NCI-H2196 (cell line): Measurements from ENCODE around the gene MUC6.

Source experiments
- DNase-seq: peaks from one replicate; lab custom pipeline; 2025; ENCODE audit not compliant: unreplicated experiment; lab: John Stamatoyannopoulos, UW

MUC6 gene, protein sequence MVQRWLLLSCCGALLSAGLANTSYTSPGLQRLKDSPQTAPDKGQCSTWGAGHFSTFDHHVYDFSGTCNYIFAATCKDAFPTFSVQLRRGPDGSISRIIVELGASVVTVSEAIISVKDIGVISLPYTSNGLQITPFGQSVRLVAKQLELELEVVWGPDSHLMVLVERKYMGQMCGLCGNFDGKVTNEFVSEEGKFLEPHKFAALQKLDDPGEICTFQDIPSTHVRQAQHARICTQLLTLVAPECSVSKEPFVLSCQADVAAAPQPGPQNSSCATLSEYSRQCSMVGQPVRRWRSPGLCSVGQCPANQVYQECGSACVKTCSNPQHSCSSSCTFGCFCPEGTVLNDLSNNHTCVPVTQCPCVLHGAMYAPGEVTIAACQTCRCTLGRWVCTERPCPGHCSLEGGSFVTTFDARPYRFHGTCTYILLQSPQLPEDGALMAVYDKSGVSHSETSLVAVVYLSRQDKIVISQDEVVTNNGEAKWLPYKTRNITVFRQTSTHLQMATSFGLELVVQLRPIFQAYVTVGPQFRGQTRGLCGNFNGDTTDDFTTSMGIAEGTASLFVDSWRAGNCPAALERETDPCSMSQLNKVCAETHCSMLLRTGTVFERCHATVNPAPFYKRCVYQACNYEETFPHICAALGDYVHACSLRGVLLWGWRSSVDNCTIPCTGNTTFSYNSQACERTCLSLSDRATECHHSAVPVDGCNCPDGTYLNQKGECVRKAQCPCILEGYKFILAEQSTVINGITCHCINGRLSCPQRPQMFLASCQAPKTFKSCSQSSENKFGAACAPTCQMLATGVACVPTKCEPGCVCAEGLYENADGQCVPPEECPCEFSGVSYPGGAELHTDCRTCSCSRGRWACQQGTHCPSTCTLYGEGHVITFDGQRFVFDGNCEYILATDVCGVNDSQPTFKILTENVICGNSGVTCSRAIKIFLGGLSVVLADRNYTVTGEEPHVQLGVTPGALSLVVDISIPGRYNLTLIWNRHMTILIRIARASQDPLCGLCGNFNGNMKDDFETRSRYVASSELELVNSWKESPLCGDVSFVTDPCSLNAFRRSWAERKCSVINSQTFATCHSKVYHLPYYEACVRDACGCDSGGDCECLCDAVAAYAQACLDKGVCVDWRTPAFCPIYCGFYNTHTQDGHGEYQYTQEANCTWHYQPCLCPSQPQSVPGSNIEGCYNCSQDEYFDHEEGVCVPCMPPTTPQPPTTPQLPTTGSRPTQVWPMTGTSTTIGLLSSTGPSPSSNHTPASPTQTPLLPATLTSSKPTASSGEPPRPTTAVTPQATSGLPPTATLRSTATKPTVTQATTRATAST (N-terminal part only)

DNA sequence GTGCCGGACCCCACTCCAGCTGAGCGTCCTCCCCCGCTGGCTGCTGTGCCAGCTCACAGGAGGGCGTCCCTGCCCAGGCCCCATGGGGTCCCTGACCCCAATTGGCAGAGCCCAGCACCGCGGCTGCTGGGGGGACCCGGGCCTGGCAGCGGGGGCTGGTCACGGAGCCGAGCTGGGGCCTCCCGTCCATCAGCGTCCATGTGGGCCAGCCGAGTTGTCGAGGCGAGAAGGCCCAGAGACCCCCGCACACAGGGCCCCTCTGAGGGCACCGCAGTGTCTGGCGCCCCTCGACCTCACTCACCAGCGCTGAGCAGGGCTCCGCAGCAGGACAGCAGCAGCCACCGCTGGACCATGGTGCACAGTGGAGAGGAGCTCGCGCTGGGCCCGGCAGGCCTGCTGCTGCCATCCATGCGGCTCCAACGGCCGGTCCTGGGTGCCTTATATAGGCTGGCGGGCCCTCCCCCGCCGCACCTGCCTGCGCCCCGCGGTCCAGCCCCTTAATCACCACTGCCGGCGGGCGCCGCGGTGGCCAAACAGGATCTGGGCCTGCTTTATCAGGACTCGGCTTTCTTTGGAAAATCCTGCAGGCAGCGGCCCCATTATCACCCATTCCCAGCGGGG, at the start of gene MUC6:
Gene MUC6, minus strand, starts transcription at position 416 of the 621 bp plus-strand sequence. Its CDS starts 63 bp downstream, at position 353.
- DNase-seq: no peak

GRCh38 chr11:1085440-1086170, 49.1 kb upstream of the MUC6 start:
- DNase-seq: no peak

DNA sequence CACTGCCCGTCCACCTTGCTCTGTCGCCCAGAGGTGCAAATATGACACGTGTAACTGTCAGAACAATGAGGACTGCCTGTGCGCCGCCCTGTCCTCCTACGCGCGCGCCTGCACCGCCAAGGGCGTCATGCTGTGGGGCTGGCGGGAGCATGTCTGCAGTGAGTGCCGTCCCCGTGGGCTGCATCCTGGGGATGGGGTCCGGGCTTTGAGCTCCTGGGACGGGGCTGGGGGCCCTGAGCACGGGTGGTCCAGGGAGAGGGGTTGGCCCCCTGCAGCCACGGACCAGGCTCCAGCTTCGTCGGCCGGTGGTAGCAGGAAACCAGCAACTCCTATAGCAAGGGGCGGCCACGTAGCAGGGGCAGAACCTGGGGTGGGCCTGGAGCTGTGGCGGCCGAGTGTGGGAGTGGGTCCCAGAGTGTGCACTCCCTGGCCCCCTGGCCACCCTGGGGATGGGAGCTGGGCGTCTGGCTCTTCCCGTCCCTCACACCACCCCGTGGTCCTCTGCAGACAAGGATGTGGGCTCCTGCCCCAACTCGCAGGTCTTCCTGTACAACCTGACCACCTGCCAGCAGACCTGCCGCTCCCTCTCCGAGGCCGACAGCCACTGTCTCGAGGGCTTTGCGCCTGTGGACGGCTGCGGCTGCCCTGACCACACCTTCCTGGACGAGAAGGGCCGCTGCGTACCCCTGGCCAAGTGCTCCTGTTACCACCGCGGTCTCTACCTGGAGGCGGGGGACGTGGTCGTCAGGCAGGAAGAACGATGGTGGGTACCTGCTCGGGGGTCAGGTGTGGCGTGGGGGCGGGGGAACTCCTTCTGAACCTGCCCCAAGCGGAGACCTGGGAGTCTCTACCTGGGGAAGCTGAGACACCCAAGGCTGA, 48.3 kb upstream of the MUC6 start:
- no peak for DNase-seq

GRCh38 chr11:1083621-1084551, 47.4 kb upstream of the MUC6 start:
- no peak for DNase-seq

DNA sequence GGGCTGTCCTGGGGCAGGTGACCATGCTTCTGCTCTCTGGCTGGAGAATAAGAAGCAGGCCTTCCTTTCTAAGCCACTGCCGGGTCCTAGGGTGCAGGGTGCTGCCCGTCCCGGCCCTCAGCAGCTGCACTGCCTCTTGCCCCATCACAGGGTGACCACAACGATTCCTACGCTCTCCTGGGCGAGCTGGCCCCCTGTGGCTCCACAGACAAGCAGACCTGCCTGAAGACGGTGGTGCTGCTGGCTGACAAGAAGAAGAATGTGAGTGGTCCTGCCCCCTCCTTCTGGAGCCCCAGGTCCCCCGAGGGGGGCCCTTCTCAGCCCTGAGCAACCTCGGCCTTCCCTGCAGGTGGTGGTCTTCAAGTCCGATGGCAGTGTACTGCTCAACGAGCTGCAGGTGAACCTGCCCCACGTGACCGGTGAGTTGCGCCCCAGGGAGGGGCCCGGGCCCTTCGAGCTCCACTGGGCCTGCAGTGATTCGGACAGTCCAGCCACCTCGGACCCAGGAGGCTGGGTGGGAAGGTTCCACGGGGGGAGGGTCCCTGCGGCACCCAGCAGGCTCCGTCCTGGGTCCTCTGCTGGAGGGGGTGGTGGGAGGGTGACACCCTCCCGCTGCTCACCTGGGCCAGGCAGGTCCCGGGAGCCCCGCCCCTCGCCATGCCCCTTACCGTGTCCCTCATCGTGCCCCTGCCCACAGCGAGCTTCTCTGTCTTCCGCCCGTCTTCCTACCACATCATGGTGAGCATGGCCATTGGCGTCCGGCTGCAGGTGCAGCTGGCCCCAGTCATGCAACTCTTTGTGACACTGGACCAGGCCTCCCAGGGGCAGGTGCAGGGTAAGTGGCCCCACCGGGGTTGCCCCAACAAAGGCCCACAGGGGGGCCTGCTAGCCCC, 46.5 kb upstream of the MUC6 start:
- no peak for DNase-seq

DNA sequence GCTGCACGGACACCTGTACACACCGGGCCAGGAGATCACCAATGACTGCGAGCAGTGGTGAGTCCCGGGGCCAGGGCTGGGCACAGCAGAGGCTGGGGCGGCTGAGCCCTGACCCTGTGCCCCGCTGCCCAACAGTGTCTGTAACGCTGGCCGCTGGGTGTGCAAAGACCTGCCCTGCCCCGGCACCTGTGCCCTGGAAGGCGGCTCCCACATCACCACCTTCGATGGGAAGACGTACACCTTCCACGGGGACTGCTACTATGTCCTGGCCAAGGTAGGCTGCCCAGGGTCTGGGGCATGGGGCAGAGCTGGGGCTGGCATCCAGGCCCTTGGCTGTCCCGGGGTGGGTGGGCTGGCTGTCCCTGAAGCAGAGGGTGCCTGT, 45.8 kb upstream of the MUC6 start:
- no peak for DNase-seq

- DNase-seq: no peak
These were observed 45.2 kb upstream of the MUC6 start for GRCh38 chr11:1081601-1082311.

- no peak for DNase-seq
These were observed 41.7 kb upstream of the MUC6 start for GRCh38 chr11:1078191-1078601.

DNA sequence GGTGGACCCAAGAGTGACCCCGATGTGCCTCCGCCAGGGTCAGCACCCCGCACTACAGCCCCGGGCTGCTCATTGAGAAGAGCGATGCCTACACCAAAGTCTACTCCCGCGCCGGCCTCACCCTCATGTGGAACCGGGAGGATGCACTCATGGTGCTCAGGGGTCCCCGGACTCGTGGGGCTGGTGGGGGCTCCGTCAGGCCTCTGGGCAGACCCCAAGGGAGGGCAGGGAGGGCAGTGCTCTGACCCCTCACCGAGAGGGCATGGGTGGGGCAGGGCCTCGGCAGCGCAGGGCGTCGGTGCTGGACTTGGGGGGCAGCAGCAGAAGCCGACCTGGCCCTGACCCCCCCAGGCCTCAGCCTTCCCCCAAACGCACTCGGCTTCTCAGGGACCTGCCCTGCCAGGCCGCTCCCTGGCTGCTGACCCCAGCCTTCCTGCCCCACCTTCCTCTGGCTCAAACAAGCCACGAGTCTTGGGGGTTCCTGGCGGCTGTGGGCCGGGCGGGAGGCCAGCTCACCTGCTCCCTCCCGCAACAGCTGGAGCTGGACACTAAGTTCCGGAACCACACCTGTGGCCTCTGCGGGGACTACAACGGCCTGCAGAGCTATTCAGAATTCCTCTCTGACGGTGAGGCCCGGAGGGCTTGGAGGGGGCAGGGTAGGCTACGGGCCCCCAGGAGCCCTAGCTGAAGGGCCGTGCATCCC, 41.0 kb upstream of the MUC6 start:
- DNase-seq: no peak

GRCh38 chr11:1077033-1077416, 40.5 kb upstream of the MUC6 start:
- DNase-seq: no peak

DNA sequence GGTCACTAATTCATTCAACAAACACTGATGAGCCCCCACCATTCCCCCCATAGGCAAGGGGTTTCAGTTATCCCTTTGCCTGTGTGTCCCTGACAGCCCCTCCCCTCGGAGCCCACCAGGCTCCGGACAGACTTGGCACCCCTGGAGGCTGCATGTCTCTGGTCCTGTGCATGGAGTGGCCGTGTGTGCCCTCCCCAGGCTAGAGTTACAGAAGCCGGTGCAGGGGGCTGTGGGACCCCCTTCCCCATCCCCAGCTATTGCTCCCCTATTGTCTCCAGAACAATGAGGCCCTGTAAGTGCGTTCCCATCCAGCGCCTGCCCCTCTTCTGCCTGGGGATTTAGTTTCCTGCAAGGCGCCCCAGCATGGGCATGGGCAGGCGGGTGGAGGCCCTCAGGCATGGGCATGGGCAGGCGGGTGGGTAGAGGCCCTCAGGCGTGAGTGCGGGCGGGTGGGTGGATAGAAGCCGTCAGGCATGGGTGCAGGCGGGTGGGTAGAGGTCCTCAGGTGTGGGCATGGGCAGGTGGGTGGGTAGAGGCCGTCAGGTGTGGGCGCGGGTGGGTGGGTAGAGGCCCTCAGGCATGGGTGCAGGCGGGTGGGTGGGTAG, 39.6 kb upstream of the MUC6 start:
- DNase-seq: no peak

DNA sequence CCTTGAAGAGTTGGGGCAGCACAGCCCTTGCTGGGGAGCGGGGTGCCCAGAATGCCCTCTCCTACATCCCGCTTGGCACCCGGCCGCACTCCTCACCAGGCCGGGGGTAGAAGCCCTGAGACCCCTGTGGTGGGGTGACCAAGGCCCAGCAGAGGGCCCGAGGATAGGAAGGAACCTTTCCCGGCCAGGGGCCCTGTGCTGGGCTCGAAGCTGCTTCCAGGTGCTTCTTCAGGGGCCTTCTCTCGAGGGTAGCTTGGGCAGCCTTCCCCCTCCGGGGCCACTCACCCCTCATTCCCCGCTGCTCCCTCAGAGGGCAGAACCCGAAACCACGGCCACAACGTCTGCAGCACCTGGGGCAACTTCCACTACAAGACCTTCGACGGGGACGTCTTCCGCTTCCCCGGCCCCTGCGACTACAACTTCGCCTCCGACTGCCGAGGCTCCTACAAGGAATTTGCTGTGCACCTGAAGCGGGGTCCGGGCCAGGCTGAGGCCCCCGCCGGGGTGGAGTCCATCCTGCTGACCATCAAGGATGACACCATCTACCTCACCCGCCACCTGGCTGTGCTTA, 38.9 kb upstream of the MUC6 start:
- DNase-seq: no peak

- no peak for DNase-seq
These were observed 38.0 kb upstream of the MUC6 start, which contains the start of gene MUC2 for GRCh38 chr11:1074244-1075221. MUC2 (plus strand) TSS chr11:1074874.

- no peak for DNase-seq
These were observed 37.3 kb upstream of the MUC6 start for GRCh38 chr11:1073851-1074243.
